ENCODE results near the gene SLC4A5.

- TF ChIP-seq CTCF (IDR thresholded peaks at IDR 0.05; ENCODE audit: low read depth, low read length, poor library complexity, severe bottlenecking): no peak
- TF ChIP-seq EZH2phosphoT487 (IDR thresholded peaks at IDR 0.05; ENCODE audit: borderline replicate concordance, low read length): no peak
Observed at GRCh38 chr2:74307720-74308119, 35.5 kb downstream of the SLC4A5 start.

Measured in DOHH2 (cell line).